ENCODE measurements around the gene COL11A2.

GRCh38 chr6:33173535-33174180 lies 18.6 kb downstream of the COL11A2 start:
- TF ChIP-seq POLR2A (IDR thresholded peaks at IDR 0.05): no peak
- TF ChIP-seq, protein P1, sequence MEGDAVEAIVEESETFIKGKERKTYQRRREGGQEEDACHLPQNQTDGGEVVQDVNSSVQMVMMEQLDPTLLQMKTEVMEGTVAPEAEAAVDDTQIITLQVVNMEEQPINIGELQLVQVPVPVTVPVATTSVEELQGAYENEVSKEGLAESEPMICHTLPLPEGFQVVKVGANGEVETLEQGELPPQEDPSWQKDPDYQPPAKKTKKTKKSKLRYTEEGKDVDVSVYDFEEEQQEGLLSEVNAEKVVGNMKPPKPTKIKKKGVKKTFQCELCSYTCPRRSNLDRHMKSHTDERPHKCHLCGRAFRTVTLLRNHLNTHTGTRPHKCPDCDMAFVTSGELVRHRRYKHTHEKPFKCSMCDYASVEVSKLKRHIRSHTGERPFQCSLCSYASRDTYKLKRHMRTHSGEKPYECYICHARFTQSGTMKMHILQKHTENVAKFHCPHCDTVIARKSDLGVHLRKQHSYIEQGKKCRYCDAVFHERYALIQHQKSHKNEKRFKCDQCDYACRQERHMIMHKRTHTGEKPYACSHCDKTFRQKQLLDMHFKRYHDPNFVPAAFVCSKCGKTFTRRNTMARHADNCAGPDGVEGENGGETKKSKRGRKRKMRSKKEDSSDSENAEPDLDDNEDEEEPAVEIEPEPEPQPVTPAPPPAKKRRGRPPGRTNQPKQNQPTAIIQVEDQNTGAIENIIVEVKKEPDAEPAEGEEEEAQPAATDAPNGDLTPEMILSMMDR (IDR thresholded peaks at IDR 0.05): no peak
